ENCODE data around the gene AOX1.
"Not testable (repeated sequence)": the region's sequence is repeated elsewhere in the genome, so short reads cannot be mapped to it uniquely, and the experiment has no call there.

Gene AOX1

GRCh38 chr2:200637901-200638300 lies 52.1 kb downstream of the AOX1 start:
- TF ChIP-seq ZNF384 (IDR thresholded peaks at IDR 0.05) (no peak), SP1 (IDR thresholded peaks at IDR 0.05) (no peak), L3MBTL2 (conservative IDR thresholded peaks at IDR 0.05) (no peak), FOXA1 (IDR thresholded peaks at IDR 0.05) (no peak), CTBP1 (IDR thresholded peaks at IDR 0.05; ENCODE audit: borderline replicate concordance) (no peak), BHLHE40 (IDR thresholded peaks at IDR 0.05; ENCODE audit: borderline replicate concordance) (no peak), ELF4 (IDR thresholded peaks at IDR 0.05) (no peak), LEF1 (IDR thresholded peaks at IDR 0.05; ENCODE audit: borderline replicate concordance) (no peak), TARDBP (IDR thresholded peaks at IDR 0.05) (no peak)
- DNase-seq (ENCODE audit: extremely low spot score): no peak
- ChIA-PET CTCF (no interaction called here), POLR2A (no interaction called here)

GRCh38 chr2:200640176-200640575 lies 54.4 kb downstream of the AOX1 start:
- ChIA-PET POLR2A (no interaction called here), CTCF (no interaction called here)
- no peak for DNase-seq (ENCODE audit: extremely low spot score)
- TF ChIP-seq FOXK2 (IDR thresholded peaks at IDR 0.05) (no peak), L3MBTL2 (conservative IDR thresholded peaks at IDR 0.05) (no peak), ELF4 (IDR thresholded peaks at IDR 0.05) (no peak), ZNF384 (IDR thresholded peaks at IDR 0.05) (no peak), PKNOX1 (IDR thresholded peaks at IDR 0.05) (no peak), TARDBP (IDR thresholded peaks at IDR 0.05) (no peak), LEF1 (IDR thresholded peaks at IDR 0.05; ENCODE audit: borderline replicate concordance) (no peak), SP1 (IDR thresholded peaks at IDR 0.05) (no peak), HDGF (IDR thresholded peaks at IDR 0.05; ENCODE audit: borderline replicate concordance) (no peak), FOXM1 (IDR thresholded peaks at IDR 0.05; ENCODE audit: borderline replicate concordance) (no peak), FOXA1 (IDR thresholded peaks at IDR 0.05) (no peak)

GRCh38 chr2:200640901-200641300 lies 55.1 kb downstream of the AOX1 start:
- no peak for TF ChIP-seq ELF4 (IDR thresholded peaks at IDR 0.05)
- CTCF ChIA-PET: no interaction called here
- DNase-seq (ENCODE audit: extremely low spot score): no peak
- POLR2A ChIA-PET: no interaction called here

- DNase-seq (ENCODE audit: extremely low spot score); POLR2A ChIA-PET; CTCF ChIA-PET: not testable (repeated sequence)
Observed at GRCh38 chr2:200648518-200649281, 62.9 kb downstream of the AOX1 start.

GRCh38 chr2:200649724-200650123 lies 63.9 kb downstream of the AOX1 start:
- no peak for DNase-seq (ENCODE audit: extremely low spot score)
- POLR2A ChIA-PET: no interaction called here
- CTCF ChIA-PET: no interaction called here
- TF ChIP-seq ARNT (IDR thresholded peaks at IDR 0.05) (no peak), L3MBTL2 (conservative IDR thresholded peaks at IDR 0.05) (no peak), FOXA1 (IDR thresholded peaks at IDR 0.05) (no peak), SUZ12 (IDR thresholded peaks at IDR 0.05) (no peak), SP1 (IDR thresholded peaks at IDR 0.05) (no peak), ZNF384 (IDR thresholded peaks at IDR 0.05) (no peak), PKNOX1 (IDR thresholded peaks at IDR 0.05) (no peak), ELF4 (IDR thresholded peaks at IDR 0.05) (no peak), TARDBP (IDR thresholded peaks at IDR 0.05) (no peak), NFRKB (IDR thresholded peaks at IDR 0.05) (no peak), CTBP1 (IDR thresholded peaks at IDR 0.05; ENCODE audit: borderline replicate concordance) (no peak), HDGF (IDR thresholded peaks at IDR 0.05; ENCODE audit: borderline replicate concordance) (no peak), LEF1 (IDR thresholded peaks at IDR 0.05; ENCODE audit: borderline replicate concordance) (no peak), BHLHE40 (IDR thresholded peaks at IDR 0.05; ENCODE audit: borderline replicate concordance) (no peak), FOXM1 (IDR thresholded peaks at IDR 0.05; ENCODE audit: borderline replicate concordance) (no peak), FOXK2 (IDR thresholded peaks at IDR 0.05) (no peak)

- CTCF ChIA-PET: no interaction called here
- TF ChIP-seq SUZ12 (IDR thresholded peaks at IDR 0.05) (no peak), PKNOX1 (IDR thresholded peaks at IDR 0.05) (no peak), ELF4 (IDR thresholded peaks at IDR 0.05) (no peak), HDGF (IDR thresholded peaks at IDR 0.05; ENCODE audit: borderline replicate concordance) (no peak), BHLHE40 (IDR thresholded peaks at IDR 0.05; ENCODE audit: borderline replicate concordance) (no peak), LEF1 (IDR thresholded peaks at IDR 0.05; ENCODE audit: borderline replicate concordance) (no peak), TARDBP (IDR thresholded peaks at IDR 0.05) (no peak), ZNF384 (IDR thresholded peaks at IDR 0.05) (no peak), SP1 (IDR thresholded peaks at IDR 0.05) (no peak), FOXK2 (IDR thresholded peaks at IDR 0.05) (no peak), ARNT (IDR thresholded peaks at IDR 0.05) (no peak)
- POLR2A ChIA-PET: no interaction called here
- no peak for DNase-seq (ENCODE audit: extremely low spot score)
Observed at GRCh38 chr2:200650195-200650594, 64.4 kb downstream of the AOX1 start.

- CTCF ChIA-PET: interaction anchor here (1.1 kb wide), 1 partner anchor 10 kb away, joined by 3 read pairs; no protein-coding TSS in a partner anchor
- POLR2A ChIA-PET: no interaction called here
- no peak for DNase-seq (ENCODE audit: extremely low spot score)
- TF ChIP-seq LEF1 (IDR thresholded peaks at IDR 0.05; ENCODE audit: borderline replicate concordance): no peak
Observed at GRCh38 chr2:200652158-200652557, 66.3 kb downstream of the AOX1 start.
